GM19452 (cell line): ENCODE results near the gene CUTC.
"Not testable (repeated sequence)": the region's sequence is repeated elsewhere in the genome, so short reads cannot be mapped to it uniquely, and the experiment has no call there.

ENCODE experiments used
- ATAC-seq: cut with Tn5 transposase; IDR thresholded peaks from one replicate; pipeline ENCODE4 v1.9.1; 2021; ENCODE audit not compliant: unreplicated experiment

CUTC gene

DNA sequence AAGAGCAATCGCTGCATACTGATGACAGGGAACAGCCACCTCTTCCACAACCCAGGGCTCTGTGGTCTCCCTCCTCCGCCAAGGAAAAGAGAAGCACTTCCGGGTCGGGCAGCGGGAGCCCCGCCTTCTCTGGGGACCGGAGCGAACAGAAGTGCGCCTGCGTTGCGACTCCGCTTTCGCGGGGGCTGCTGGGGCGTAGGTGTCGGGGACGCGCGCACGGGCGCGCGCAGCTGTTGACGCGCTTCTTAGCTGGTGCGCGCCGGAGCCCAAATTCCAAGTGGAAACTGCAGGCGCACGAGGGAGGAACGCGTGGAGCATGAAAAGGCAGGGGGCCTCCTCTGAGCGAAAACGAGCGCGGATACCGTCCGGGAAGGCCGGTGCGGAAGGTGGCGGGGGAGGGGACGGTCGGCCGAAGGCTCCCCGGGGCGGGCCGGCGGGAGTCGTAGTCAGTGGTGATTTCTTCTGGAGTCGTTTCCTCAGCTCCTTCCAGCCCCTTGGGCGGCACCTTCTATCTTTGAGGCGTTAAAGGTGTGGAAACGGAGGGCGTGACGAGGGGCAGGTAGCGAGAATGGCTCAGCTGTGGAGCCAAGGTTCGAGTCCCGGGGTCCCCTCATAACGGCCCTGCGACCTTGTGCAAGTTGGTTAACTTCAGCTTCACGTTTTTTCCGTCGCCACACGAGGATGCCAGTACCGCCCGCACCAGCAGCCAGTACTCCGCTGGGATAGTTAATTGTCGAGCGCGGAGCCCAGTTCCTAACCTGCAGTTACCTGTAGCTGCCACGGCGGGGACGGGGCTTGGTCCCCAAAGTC is at the start of gene CUTC, which contains the start of gene COX15:
CUTC (plus strand) TSS at position 202 of the 810 bp plus-strand sequence; CDS start at position 317, 115 bp downstream.
COX15 (minus strand) TSS at position 95 of the 810 bp plus-strand sequence; CDS start at position 17, 78 bp downstream.
- ATAC-seq = peak; percentile 88

GRCh38 chr10:99682752-99683151 is 49.3 kb upstream of the CUTC start:
- ATAC-seq = no peak

DNA sequence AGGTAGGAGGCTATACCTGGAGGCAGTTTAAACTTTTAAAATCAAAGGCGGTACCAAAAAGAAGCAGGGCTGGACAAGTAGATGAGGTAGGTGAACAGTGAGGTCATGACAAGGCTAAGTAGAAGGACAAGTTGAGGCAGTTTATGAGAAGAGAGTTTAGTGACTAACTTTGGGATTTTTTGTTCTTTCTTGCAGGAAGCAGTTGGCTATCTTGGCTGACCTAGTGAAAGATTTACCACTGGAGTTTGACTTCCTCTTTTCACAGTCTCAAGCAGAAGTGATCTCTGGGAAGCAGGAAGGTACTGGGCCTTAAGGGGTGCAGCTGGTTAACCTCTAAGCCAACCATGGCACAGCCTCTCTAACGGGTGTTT is 46.5 kb upstream of the CUTC start:
- peak; percentile 90 for ATAC-seq

GRCh38 chr10:99689461-99689860 is 42.6 kb upstream of the CUTC start:
- ATAC-seq = no peak

DNA sequence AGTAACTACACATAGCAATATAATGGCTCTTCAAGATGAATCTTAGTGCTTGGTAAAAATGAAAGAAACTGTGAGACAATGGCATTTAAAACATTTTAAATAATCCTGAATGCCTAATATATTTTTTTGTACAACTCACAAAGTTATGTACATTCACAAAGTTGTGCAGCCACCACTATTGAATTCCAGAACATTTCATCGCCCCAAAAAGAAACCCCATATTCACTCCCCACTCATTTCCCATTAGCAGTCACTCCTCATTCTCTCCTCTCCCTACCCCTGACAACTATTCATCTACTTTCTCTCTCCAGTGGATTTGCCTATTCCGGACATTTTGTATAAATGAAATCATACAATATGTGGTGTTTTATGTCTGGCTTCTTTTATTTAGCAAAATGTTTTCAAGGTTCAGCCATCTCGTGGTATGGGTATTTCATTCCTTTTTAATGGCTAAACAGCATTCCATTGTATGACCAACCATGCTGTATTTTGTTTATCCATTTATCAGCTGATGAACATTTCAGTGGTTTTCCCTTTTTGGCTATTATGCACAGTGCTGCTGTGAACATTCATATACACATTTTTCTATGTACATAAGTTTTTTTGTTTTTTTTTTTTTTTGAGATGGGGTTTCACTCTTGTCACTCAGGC is 38.0 kb upstream of the CUTC start:
- no peak for ATAC-seq

GRCh38 chr10:99695761-99696160 is 36.3 kb upstream of the CUTC start:
- no peak for ATAC-seq

DNA sequence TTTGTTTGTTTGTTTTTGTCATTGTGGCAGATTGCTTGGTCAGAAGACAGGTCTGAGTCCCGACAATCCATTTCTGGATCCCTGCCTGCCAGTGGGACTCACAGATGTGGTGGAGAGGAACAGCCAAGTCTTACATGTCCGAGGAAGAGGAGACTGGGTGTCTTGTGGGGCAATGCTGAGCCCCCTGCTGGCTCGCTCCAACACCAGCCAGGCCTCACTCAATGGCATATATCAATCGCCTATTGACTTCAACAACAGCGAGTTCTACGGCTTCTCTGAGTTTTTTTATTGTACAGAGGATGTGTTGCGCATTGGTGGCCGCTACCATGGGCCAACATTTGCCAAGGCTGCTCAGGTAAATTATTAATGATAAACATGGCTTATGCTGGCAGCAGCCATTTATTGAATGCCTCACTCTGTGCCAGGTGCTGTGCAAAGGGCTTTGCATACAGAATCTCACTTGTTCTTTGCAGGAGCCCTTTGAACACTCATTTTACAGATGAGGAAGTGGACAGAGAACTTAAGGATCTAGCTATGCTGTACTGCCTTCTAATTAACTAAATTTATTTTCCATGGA is 33.4 kb upstream of the CUTC start:
- no peak for ATAC-seq

GRCh38 chr10:99700649-99701048 is 31.4 kb upstream of the CUTC start:
- no peak for ATAC-seq

- ATAC-seq = no peak
These were observed 23.5 kb upstream of the CUTC start for GRCh38 chr10:99708428-99709012.

- peak; percentile 69 for ATAC-seq
These were observed 22.4 kb upstream of the CUTC start for GRCh38 chr10:99709480-99710229.

- ATAC-seq = no peak
These were observed 20.8 kb upstream of the CUTC start for GRCh38 chr10:99711129-99711719.

- ATAC-seq = no peak
These were observed 17.6 kb upstream of the CUTC start for GRCh38 chr10:99714446-99714845.

DNA sequence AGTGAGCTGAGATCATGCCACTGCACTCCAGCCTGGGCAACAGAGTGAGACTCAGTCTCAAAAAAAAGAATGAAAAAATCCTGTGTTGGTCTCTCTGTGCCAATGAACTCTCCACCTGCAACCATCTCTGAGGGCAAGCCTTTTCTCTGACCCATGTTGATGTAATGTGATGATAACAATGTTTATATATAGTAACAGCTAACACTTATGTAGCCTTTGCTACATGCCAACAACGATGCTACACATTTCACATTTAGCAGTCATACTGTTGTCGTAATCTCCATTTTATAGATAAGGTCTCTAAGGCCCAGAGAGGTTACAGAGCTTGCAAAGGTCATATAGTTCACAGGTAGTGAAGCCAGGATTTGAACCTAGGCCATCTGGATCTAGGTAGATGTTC is 11.6 kb upstream of the CUTC start:
- no peak for ATAC-seq

- ATAC-seq = no peak
These were observed 2.0 kb upstream of the CUTC start for GRCh38 chr10:99730026-99730425.

DNA sequence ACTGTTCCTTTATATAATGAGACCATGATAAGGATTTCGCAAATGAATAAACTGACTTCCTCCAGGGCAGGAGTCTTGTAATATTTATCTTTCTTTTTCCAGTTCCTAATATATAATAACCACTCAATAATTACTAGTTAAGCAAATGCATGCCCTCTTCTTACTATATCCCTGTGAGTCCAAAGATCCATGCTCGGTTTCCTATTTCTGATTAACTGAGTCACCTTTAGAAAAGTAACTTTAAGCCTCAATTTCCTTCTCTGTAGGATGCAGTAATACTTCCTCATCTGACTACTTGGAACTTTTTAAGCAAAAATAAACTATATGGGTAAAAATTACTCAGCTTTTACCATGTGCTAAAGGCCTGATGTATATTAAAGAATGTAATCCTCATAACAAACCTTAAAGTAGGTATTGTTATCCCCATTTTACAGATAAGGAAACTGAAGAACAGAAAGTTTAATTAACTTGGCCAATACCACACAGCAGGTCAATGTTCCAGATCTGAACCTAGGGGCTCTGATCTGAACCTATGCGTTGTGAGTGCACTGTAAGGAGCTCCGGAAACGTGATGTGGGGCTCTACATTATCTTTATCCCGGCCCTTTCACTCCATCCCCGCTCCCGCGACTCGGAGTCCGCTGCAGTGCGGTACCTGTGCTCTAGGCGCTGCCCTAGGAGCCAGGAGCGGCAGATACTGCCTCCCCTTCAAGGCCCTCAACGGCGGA is 565 bp upstream of the CUTC start:
- no peak for ATAC-seq

GRCh38 chr10:99733366-99733765 is 1.3 kb downstream of the CUTC start:
- ATAC-seq = no peak

- not testable (repeated sequence) for ATAC-seq
These were observed 2.1 kb downstream of the CUTC start for GRCh38 chr10:99734111-99734510.

DNA sequence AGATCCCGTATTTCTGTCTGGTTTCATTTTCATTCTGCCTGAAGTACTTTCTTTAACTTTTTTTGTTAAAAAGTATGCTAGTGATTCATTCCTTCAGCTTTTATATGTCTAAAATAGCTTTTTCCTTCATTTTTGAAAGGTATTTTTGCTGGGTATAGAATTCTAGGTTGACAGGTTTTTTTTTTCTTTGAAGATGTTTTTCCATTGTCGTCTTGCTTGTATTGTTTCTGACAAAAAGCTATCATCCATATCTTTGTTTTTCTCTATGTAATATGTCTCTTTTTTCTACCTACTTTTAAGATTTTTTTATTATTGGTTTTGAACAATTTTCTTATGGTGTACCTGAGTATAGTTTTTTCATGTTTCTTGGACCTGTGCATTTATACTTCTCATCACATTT is 8.2 kb downstream of the CUTC start:
- ATAC-seq = no peak

- ATAC-seq = no peak
These were observed 9.0 kb downstream of the CUTC start for GRCh38 chr10:99740933-99741559.
